HL-60 (cell line): ENCODE measurements around the gene COBL.

ENCODE experiments used
- DNase-seq, 2 experiments: peaks; one replicate each; pipeline ENCODE4 v3.0.0-alpha.2; 2010 to 2020; ENCODE audit warnings: low read depth in 1 of 2, low spot score in 1 of 2
- H3K27ac ChIP-seq: fragments of 250-450 bp; sonication (Bioruptor Pico); replicated peaks from 2 replicates; pipeline ENCODE4 v1.5.1; 2020; ENCODE audit warnings: mild to moderate bottlenecking, moderate library complexity
- H3K27me3 ChIP-seq: fragments of 250-450 bp; sonication (Bioruptor Pico); 2 replicates; pipeline ENCODE4 v1.5.1; 2021; ENCODE audit warnings: mild to moderate bottlenecking, moderate library complexity; ENCODE audit not compliant: insufficient read depth, poor library complexity, severe bottlenecking
- H3K4me3 ChIP-seq: replicated peaks from 2 replicates; pipeline ENCODE4 v1.5.1; 2011; ENCODE audit warnings: mild to moderate bottlenecking, control low read depth, low read length; ENCODE audit not compliant: insufficient read depth
- CTCF ChIP-seq: IDR thresholded peaks from one replicate; pipeline ENCODE4 v1.5.1; 2011; ENCODE audit warnings: low read length, control low read depth, inconsistent platforms; ENCODE audit not compliant: insufficient read depth
- GABPA ChIP-seq: IDR thresholded peaks from 2 replicates; pipeline ENCODE4 v1.6.1; 2012; ENCODE audit warnings: low read depth
- POLR2AphosphoS5 ChIP-seq: IDR thresholded peaks from 2 replicates; pipeline ENCODE4 v1.6.1; 2012; ENCODE audit warnings: low read depth
- REST ChIP-seq: IDR thresholded peaks from 2 replicates; pipeline ENCODE4 v1.6.1; 2012; ENCODE audit warnings: low read depth; ENCODE audit not compliant: insufficient replicate concordance
- SPI1 ChIP-seq: IDR thresholded peaks from 2 replicates; pipeline ENCODE4 v1.6.1; 2012; ENCODE audit warnings: low read depth, mild to moderate bottlenecking, borderline replicate concordance

Gene COBL

DNA sequence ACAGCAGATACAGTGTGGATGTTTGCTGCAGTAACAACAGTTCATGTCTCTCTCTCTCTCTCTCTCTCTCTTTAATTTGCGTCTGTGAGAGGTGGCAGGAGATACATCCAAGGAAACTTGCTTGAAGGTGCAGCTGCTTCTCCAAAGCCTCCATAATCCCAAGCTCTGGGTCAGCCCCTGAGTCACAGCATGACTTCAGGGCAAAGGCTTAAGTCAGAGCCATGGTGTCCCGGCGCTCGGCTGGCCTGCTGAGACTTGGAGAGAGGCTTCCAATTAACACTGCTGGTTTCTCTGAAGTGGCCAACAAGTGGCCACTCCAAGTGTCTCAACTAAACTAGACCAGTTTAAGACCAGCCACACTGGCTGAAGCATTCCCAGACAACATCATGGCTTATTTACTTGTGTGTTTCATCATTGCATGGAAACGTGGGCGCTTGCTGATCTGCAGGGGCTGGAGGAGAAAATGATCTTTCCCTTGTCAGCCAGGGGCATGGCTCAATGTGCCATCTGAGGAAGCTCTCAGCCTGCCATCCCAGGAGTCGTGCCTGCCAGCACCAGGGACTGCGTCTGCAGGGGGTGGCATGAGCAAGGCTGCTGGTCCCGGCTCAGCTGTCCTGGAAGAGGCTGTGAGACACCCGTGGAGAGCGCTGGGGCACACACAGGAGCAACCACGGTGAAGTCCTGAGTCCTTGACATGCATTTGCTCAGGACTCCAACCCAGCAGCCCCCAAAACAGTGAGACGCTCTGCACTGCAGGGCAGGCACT, 254.2 kb downstream of the COBL start:
- Histone ChIP-seq H3K4me3 (no peak overlapping the region), H3K27me3 (no peaks in the 10 kb centered on the region), H3K27ac (no peak overlapping the region)
- no peak for TF ChIP-seq SPI1
- TF ChIP-seq GABPA, result no peak
- no peak for TF ChIP-seq CTCF
- no peak for TF ChIP-seq POLR2AphosphoS5
- no peak for DNase-seq

DNA sequence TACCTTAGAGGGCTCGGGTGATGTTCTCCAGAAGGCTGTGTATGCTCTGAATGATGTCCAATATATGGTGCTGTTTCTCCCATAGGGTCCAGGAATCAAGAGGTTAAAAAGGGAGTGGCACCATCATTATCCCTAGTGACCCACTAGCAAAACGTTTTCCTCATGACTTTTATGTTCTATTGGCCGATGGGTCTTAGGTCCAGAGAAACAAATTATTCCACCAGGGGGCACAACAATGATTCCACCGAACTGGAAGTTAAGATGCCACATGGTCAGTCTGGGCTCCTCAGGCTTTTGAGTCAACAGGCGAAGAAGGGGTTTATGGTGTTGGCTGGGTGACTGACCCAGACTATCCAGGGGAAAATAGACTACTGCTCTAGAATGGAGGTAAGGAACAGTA, 256.1 kb downstream of the COBL start:
- no peak for DNase-seq
- TF ChIP-seq POLR2AphosphoS5, result no peak
- TF ChIP-seq SPI1, result no peak
- TF ChIP-seq CTCF, result no peak
- TF ChIP-seq REST, result no peak
- no peak for TF ChIP-seq GABPA

GRCh38 chr7:51059504-51060142, 257.0 kb downstream of the COBL start:
- TF ChIP-seq REST (no peak), GABPA (no peak), POLR2AphosphoS5 (no peak), SPI1 (no peak), CTCF (no peak)
- no peak overlapping the region for H3K27ac ChIP-seq
- H3K4me3 ChIP-seq, result no peak overlapping the region
- no peak for DNase-seq
- H3K27me3 ChIP-seq, result no peaks in the 10 kb centered on the region

More for the DNA sequence above, 256.1 kb downstream of the COBL start:
- H3K27me3 ChIP-seq, result no peaks in the 10 kb centered on the region
- no peak overlapping the region for H3K27ac ChIP-seq
- no peak overlapping the region for H3K4me3 ChIP-seq
